HG03378 (cell line): ENCODE data around the gene GRK2.
"Not testable (repeated sequence)": the region's sequence is repeated elsewhere in the genome, so short reads cannot be mapped to it uniquely, and the experiment has no call there.

Experiments used
- ATAC-seq: cut with Tn5 transposase; IDR thresholded peaks from one replicate; pipeline ENCODE4 v1.9.1; 2021; ENCODE audit warnings: mild to moderate bottlenecking, moderate library complexity; ENCODE audit not compliant: unreplicated experiment

Gene GRK2

GRCh38 chr11:67253872-67254624, 12.2 kb upstream of the GRK2 start:
- no peak for ATAC-seq

GRCh38 chr11:67254798-67255197, 11.5 kb upstream of the GRK2 start:
- no peak for ATAC-seq

- no peak for ATAC-seq
These were observed 10.9 kb upstream of the GRK2 start for GRCh38 chr11:67255353-67255752.

DNA sequence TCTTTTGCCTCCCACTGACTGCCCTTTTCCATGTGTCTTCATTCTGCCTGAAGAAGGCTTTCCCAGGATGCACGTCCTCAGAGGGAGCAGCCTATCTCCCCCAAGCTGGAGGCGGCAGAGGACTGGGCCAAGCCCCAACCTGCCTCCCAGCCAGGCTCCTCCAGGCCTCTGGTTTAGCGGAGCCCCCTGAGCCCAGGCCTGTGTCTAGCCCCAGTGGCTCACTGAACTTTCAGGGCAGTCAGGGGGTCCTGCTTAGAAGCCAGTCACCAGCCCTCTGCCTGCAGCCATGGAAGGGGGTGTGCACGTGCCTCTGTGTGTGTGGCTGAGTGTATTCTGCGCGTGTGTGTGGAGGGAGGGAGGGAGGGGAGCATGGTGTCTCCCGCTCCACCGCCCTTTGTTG, 10.4 kb upstream of the GRK2 start:
- no peak for ATAC-seq

- ATAC-seq = no peak
These were observed 9.7 kb upstream of the GRK2 start for GRCh38 chr11:67256477-67257135.

DNA sequence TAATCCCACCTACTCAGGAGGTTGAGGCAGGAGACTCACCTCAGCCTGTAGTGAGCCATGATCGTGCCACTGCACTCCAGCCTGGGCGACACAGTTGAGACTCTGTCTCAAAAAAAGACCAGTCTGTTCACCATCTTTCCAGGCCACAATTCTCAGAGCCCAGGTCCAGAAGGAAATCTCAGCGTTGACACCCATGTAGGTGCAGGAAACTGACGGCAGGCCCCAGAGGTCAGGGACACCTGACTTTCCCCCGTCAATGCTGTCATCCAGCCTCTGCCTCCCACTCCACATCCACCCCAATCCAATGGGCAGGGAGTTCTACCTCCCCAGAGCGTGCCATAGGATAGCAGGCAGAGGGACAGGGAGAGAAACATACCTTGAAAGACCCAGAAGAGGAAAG, 5.9 kb upstream of the GRK2 start:
- no peak for ATAC-seq

GRCh38 chr11:67260885-67261639, 5.2 kb upstream of the GRK2 start:
- ATAC-seq = not testable (repeated sequence)

- ATAC-seq = no peak
These were observed 4.7 kb upstream of the GRK2 start for GRCh38 chr11:67261640-67261945.

- no peak for ATAC-seq
These were observed 4.2 kb upstream of the GRK2 start for GRCh38 chr11:67261946-67262681.

DNA sequence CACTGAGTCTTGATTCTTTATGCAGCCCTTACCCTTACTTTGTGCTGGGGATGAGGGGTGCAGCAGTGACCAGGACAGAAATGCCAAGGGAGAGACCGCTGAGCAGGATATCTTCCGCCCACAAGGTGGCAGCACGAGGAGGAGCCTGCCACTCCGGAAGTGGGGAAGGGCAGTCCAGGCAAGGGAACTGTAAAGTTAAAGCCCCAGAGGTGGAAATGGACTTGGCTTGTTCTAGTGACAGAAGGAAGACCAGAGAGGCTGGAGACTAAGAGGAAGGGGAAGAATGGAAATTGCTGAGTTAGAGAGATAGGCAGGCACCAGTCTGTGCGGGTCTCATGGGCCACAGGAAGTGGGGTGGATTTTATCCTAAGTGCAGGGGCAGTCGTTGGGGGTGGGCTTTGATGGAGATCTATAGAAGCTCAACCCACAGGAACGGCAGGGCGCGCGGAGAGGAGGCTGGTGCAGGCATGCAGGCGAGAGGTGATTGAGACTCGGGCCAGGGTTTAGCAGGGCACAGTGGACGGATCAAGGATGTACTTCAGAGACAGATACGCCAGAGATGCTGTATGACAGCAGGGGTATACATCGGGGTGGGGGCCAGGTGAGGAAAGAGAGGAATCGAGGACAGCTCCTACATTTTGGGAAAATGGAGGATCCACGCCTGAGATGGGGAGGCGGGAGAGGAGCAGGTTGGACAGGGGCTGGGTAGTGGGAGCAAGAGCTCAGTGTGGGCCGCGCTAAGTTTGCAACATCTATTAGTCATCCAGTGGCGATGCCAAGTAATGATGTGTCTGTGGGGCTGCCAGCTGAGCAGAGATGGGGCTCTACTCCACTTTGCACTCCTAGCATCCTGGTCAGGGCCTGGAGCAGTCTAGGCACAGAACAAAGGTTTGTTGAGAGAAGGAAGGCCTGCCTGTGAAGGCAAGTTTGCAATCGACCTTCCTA, 3.3 kb upstream of the GRK2 start:
- ATAC-seq = no peak

DNA sequence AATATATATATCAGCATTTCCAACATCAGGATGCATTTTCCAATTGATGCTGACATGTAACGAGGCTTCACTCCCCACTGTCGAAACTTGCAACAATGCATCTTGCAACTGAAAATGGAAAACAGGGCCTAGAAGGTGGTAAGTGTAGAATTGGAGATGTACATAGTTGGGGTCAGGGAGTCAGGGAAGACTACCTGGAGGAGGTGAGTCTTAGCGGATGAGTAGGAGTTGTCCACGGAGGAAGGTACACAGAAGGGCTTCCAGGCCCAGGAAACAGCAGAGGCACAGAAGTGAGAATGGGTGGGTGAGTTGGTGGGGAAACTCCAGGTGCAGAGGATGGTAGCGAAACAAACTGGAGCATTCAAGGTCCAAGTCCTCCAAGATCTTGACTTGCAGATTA, 2.0 kb upstream of the GRK2 start:
- no peak for ATAC-seq

DNA sequence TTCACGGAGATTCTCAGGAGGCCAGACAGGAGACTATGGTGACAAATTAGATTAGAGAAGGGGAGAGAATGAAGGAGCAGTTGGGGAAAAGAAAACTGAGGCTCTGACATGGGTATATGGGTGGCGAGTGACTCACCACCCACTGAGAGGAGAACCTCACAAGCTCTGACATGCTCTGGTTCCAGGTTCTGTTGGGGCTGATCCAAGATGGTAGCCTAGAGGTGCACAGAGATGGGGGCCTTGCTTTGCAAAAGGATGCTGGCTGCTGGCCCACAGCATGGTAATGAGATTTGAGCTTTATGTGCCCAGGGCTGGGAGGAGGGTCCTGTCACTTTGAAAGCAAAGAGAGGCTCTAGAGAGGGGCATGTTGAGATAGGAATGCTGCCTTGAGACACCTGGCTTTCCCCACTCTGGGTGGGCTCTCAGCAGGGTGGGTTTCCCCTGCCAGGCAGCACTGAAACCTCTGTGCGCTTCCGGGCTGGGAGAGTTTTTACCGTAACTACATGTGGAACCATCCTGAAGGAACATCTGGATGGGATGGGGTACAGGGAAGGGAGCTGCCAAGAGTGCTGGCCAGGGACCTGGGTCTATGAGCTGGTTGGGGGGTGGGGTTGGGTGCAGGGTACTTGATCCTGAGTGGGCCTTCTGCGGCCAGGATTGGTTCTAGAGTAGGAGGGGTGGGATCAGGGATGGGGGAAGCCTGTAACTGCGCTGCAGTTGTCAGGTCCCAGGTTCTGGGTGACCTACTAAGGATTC, 1.2 kb upstream of the GRK2 start:
- no peak for ATAC-seq

GRCh38 chr11:67265633-67266448, 432 bp upstream of the GRK2 start:
- ATAC-seq = no peak

GRCh38 chr11:67267188-67268080, 1.2 kb downstream of the GRK2 start:
- ATAC-seq = no peak

DNA sequence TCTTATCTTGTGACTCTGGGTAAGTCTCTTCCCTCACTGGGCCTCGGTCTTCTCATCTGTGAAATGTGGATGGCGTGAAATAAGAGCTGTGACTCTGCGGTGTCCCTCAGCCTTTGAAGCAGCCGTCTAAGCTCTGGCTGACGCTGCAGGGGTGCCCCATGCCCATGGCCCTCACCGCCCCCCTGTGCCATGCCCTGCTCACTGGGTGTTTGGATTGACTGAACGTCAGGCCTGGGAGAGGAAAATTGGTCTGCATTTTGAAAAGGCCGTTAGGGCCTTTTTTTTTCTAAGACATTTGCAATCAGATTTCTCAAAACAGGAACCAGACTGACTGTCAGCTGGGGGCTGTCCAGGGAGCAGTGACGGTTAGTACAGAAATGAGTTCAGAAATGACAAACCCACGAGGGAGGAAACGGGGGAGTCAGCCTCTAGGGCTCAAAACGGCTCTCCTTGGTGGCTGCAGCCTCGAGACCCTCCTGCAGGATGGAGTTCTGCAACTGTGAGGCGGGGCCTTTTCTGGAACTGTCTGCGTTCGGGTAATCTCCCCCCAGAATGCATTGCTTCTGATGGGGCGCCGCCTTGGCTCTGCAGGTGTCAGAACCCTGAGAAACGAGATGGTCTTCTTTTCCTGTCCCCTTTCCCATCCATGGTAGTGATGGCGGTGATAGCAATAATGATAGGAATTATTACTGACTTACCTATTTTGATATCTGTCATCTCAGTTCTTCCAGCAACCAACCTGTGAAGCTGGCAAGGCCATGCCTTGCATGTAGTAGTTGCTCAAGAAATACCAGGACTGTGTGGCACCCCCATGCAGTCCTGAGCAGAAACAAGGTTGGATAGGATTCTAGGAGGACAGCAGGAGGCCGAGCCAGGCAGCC, 2.0 kb downstream of the GRK2 start:
- no peak for ATAC-seq

- ATAC-seq = no peak
These were observed 2.6 kb downstream of the GRK2 start for GRCh38 chr11:67268962-67269268.
